Epithelial cell of proximal tubule (primary cell): Measurements from ENCODE around the gene CBFB. TPM values are rescaled to one million over a fixed set of nuclear protein-coding genes. Genes with fewer than 3 reads are reported as not detected.

Experiments used
- DNase-seq: peaks from one replicate; pipeline ENCODE4 v3.0.0-alpha.2; 2011; ENCODE audit warnings: low read depth
- H3K4me3 ChIP-seq: 2 replicates; pipeline ENCODE4 v1.5.1; 2011; ENCODE audit warnings: low read depth, mild to moderate bottlenecking, low read length
- CTCF ChIP-seq: conservative IDR thresholded peaks from 2 replicates; pipeline ENCODE4 v1.5.1; 2012; ENCODE audit warnings: low read depth, mild to moderate bottlenecking, low read length
- total RNA-seq: library from RNA; depleted of rRNA; stranded (reverse); fragments of >200 nt; gene quantifications from 2 replicates; pipeline ENCODE4 v1.2.3, GENCODE V29; 2015

The CBFB gene
- total RNA-seq, 1 donor from 2014 or later: 178 TPM

GRCh38 chr16:67024384-67025209, 4.4 kb upstream of the CBFB start:
- H3K4me3 ChIP-seq: no peak overlapping the region
- no peak for TF ChIP-seq CTCF
- DNase-seq: no peak

- DNase-seq: no peak
- H3K4me3 ChIP-seq: no peak overlapping the region
- TF ChIP-seq CTCF: no peak
These were observed 3.8 kb upstream of the CBFB start for GRCh38 chr16:67025210-67025550.

GRCh38 chr16:67026570-67026969, 2.4 kb upstream of the CBFB start:
- no peak overlapping the region for H3K4me3 ChIP-seq
- no peak for DNase-seq
- no peak for TF ChIP-seq CTCF

- DNase-seq: no peak
- H3K4me3 ChIP-seq: no peak overlapping the region
- TF ChIP-seq CTCF: no peak
These were observed 1.9 kb upstream of the CBFB start for GRCh38 chr16:67027046-67027445.

GRCh38 chr16:67028167-67028695, 718 bp upstream of the CBFB start:
- H3K4me3 ChIP-seq: peak overlapping the region; percentile 60
- TF ChIP-seq CTCF: no peak
- DNase-seq: no peak

GRCh38 chr16:67029254-67030096, 526 bp downstream of the CBFB start:
- DNase-seq: no peak
- H3K4me3 ChIP-seq: peak overlapping the region; percentile 84
- no peak for TF ChIP-seq CTCF
